H1 (cell line): ENCODE results near the gene NMD3. TPM values are rescaled to one million over a fixed set of nuclear protein-coding genes. Genes with fewer than 3 reads are reported as not detected.

ENCODE experiments used
- BACH1 ChIP-seq: IDR thresholded peaks from 2 replicates; pipeline ENCODE4 v1.6.1; 2012; ENCODE audit warnings: low read length, improper control_type of control experiment
- GTF2F1 ChIP-seq: IDR thresholded peaks from 2 replicates; pipeline ENCODE4 v1.6.1; 2012; ENCODE audit warnings: low read depth, low read length, improper control_type of control experiment, borderline replicate concordance
- HDAC6 ChIP-seq: IDR thresholded peaks from one replicate; pipeline ENCODE4 v1.7.1; 2012; ENCODE audit warnings: low read depth, mild to moderate bottlenecking, inconsistent platforms, low read length, moderate library complexity
- JUND ChIP-seq: IDR thresholded peaks from 2 replicates; pipeline ENCODE4 v1.6.1; 2011; ENCODE audit warnings: mild to moderate bottlenecking, improper control_type of control experiment, low read length
- NANOG ChIP-seq: IDR thresholded peaks from 2 replicates; pipeline ENCODE4 v1.6.1; 2011; ENCODE audit warnings: low read length, low read depth, mild to moderate bottlenecking, inconsistent platforms; ENCODE audit not compliant: insufficient read depth, poor library complexity, severe bottlenecking
- PHF8 ChIP-seq: fragments of 200-600 bp; sonication (generic); conservative IDR thresholded peaks from 2 replicates; pipeline ENCODE4 v1.7.1; 2012; ENCODE audit warnings: low read depth, mild to moderate bottlenecking, inconsistent platforms, low read length, moderate library complexity
- SUZ12 ChIP-seq: fragments of 200-600 bp; sonication (generic); IDR thresholded peaks from 2 replicates; pipeline ENCODE4 v1.6.1; 2012; ENCODE audit warnings: mild to moderate bottlenecking, inconsistent platforms, low read length, moderate library complexity, mixed read lengths
- polyA plus RNA-seq, 7 experiments: library from polyadenylated mRNA; depleted of rRNA in 3 of 7; stranded (reverse) in 5 of 7; unstranded in 2 of 7; fragments of >200 nt in 5 of 7; fragments of 200-250 nt in 2 of 7; gene quantifications; 1 replicate in 5 of 7; 2 replicates in 1 of 7; 4 replicates in 1 of 7; pipeline versions ENCODE4 v1.2.1 to v1.2.3, GENCODE V29; 2011 to 2013; ENCODE audit warnings: missing spikeins in 2 of 7, mixed read lengths in 2 of 7
- total RNA-seq: library from RNA; stranded (reverse); fragmentation: NEBNext Ultra II Directional; extraction: Animal tissue kit (Norgen Biotek cat#: 25700); gene quantifications from 2 replicates; pipeline ENCODE4 v1.2.1, GENCODE V29; 2021

Gene NMD3
- total and polyA plus RNA-seq, 2 of the 8 experiments (the other 6 are each of a cell fraction or from before 2014, with no cell fraction given): 12.1 to 64.2 TPM

DNA sequence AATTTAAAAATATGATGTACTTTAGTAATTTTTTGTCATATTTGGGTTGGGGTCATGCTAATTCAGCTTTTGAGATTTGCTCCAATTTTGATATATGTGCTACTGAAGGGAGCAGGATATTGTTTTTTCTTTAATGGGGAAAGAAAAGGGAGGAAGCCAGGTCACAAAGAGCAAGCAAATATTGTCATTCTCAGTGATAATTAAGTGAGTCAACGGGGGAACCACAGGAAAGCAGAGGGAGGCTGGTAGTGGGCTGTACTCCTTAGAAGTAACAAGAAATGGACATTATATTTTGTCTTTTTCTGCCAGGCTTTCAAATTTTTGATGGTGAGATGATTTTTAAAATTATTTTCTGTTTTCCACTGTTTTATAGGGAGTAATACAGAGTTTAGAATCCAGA is 45.6 kb upstream of the NMD3 start (continued):
- TF ChIP-seq NANOG (no peak), JUND (no peak), PHF8 (no peak), HDAC6 (no peak), GTF2F1 (no peak), SUZ12 (no peak), BACH1 (no peak)
